HEK293 (cell line): Measurements from ENCODE around the gene FANCE.

Source experiments
- CTCF ChIA-PET: fragments of 350-600 bp; formaldehyde crosslinking; extraction: SDS; loops from one replicate; lab custom pipeline; 2021; ENCODE audit warnings: antibody characterized with exemption; lab: Yijun Ruan, JAX
- POLR2A ChIA-PET: fragments of 300-600 bp; formaldehyde crosslinking; extraction: SDS; loops from one replicate; lab custom pipeline; 2020; ENCODE audit warnings: antibody characterized with exemption, inconsistent platforms; lab: Yijun Ruan, JAX
- H3K27ac ChIP-seq: fragments of 200-500 bp; sonication (Bioruptor generic); 2 replicates; pipeline ENCODE4 v1.5.1; 2014; ENCODE audit warnings: low read depth, low read length, control low read depth, inconsistent platforms; ENCODE audit errors: extremely low read depth
- H3K36me3 ChIP-seq, 2 experiments: fragments of 200-500 bp in 1 of 2; sonication (Bioruptor generic) in 1 of 2; 1 replicate in 1 of 2; 2 replicates in 1 of 2; pipeline ENCODE4 v1.5.1; 2014 to 2017; ENCODE audit warnings: inconsistent platforms in 2 of 2, low read length in 2 of 2; ENCODE audit not compliant: control insufficient read depth in 2 of 2, insufficient read depth in 1 of 2
- H3K4me1 ChIP-seq: fragments of 200-500 bp; sonication (Bioruptor generic); 2 replicates; pipeline ENCODE4 v1.5.1; 2014; ENCODE audit warnings: mild to moderate bottlenecking, low read length, inconsistent platforms; ENCODE audit not compliant: control insufficient read depth, insufficient read depth
- H3K4me3 ChIP-seq: 2 replicates; pipeline ENCODE4 v1.5.1; 2011; ENCODE audit warnings: low read depth, mild to moderate bottlenecking, control low read depth, low read length, moderate library complexity
- H3K9me3 ChIP-seq: fragments of 200-500 bp; sonication (Bioruptor generic); 2 replicates; pipeline ENCODE4 v1.5.1; 2014; ENCODE audit warnings: low read depth, low read length, inconsistent platforms; ENCODE audit not compliant: control insufficient read depth, insufficient read depth
- GLI4 ChIP-seq: fragments of 450-650 bp; formaldehyde crosslinking; IDR thresholded peaks from 2 replicates; pipeline ENCODE4 v1.5.1; 2016; ENCODE audit warnings: missing biosample characterization, missing genetic modification characterization
- GLIS1 ChIP-seq: fragments of 450-650 bp; formaldehyde crosslinking; IDR thresholded peaks from 2 replicates; pipeline ENCODE4 v1.5.1; 2016; ENCODE audit warnings: missing biosample characterization, missing genetic modification characterization
- GLIS2 ChIP-seq: fragments of 450-650 bp; formaldehyde crosslinking; IDR thresholded peaks from 2 replicates; pipeline ENCODE4 v1.5.1; 2016; ENCODE audit warnings: missing biosample characterization, missing genetic modification characterization
- OVOL3 ChIP-seq: fragments of 450-650 bp; formaldehyde crosslinking; IDR thresholded peaks from 2 replicates; pipeline ENCODE4 v1.5.1; 2016; ENCODE audit warnings: missing biosample characterization, missing genetic modification characterization
- SCRT2 ChIP-seq: fragments of 450-650 bp; formaldehyde crosslinking; IDR thresholded peaks from 2 replicates; pipeline ENCODE4 v1.5.1; 2016; ENCODE audit warnings: missing biosample characterization, missing genetic modification characterization
- SETDB1 ChIP-seq: IDR thresholded peaks from one replicate; pipeline ENCODE4 v1.6.1; 2017; ENCODE audit warnings: mild to moderate bottlenecking, low read length, moderate library complexity, mixed read lengths; ENCODE audit not compliant: insufficient read length
- ZBTB17 ChIP-seq: fragments of 450-650 bp; formaldehyde crosslinking; IDR thresholded peaks from 2 replicates; pipeline ENCODE4 v1.5.1; 2016; ENCODE audit warnings: missing biosample characterization, missing genetic modification characterization
- ZBTB20 ChIP-seq: fragments of 450-650 bp; formaldehyde crosslinking; IDR thresholded peaks from 2 replicates; pipeline ENCODE4 v1.5.1; 2016; ENCODE audit warnings: missing biosample characterization, missing genetic modification characterization
- ZBTB21 ChIP-seq: fragments of 450-650 bp; formaldehyde crosslinking; IDR thresholded peaks from 2 replicates; pipeline ENCODE4 v1.5.1; 2017; ENCODE audit warnings: missing biosample characterization, missing genetic modification characterization
- ZBTB48 ChIP-seq: fragments of 450-650 bp; formaldehyde crosslinking; IDR thresholded peaks from 2 replicates; pipeline ENCODE4 v1.5.1; 2016; ENCODE audit warnings: missing biosample characterization, missing genetic modification characterization
- ZEB2 ChIP-seq: fragments of 450-650 bp; formaldehyde crosslinking; IDR thresholded peaks from 2 replicates; pipeline ENCODE4 v1.5.1; 2016; ENCODE audit warnings: missing biosample characterization, missing genetic modification characterization
- ZIC2 ChIP-seq: fragments of 450-650 bp; formaldehyde crosslinking; IDR thresholded peaks from 2 replicates; pipeline ENCODE4 v1.5.1; 2016; ENCODE audit warnings: missing biosample characterization, missing genetic modification characterization
- ZNF132 ChIP-seq: fragments of 450-650 bp; formaldehyde crosslinking; IDR thresholded peaks from 2 replicates; pipeline ENCODE4 v1.5.1; 2017; ENCODE audit warnings: missing biosample characterization, missing genetic modification characterization, borderline replicate concordance
- ZNF302 ChIP-seq: fragments of 450-650 bp; formaldehyde crosslinking; IDR thresholded peaks from 2 replicates; pipeline ENCODE4 v1.5.1; 2016; ENCODE audit warnings: missing biosample characterization, missing genetic modification characterization, low read depth
- ZNF366 ChIP-seq: fragments of 450-650 bp; formaldehyde crosslinking; conservative IDR thresholded peaks from 2 replicates; pipeline ENCODE4 v1.5.1; 2016; ENCODE audit warnings: missing biosample characterization, missing genetic modification characterization
- ZNF404 ChIP-seq: fragments of 450-650 bp; formaldehyde crosslinking; IDR thresholded peaks from 2 replicates; pipeline ENCODE4 v1.5.1; 2017; ENCODE audit warnings: missing biosample characterization, missing genetic modification characterization
- ZNF416 ChIP-seq: fragments of 450-650 bp; formaldehyde crosslinking; IDR thresholded peaks from 2 replicates; pipeline ENCODE4 v1.5.1; 2016; ENCODE audit warnings: missing biosample characterization, missing genetic modification characterization
- ZNF433 ChIP-seq: fragments of 450-650 bp; formaldehyde crosslinking; IDR thresholded peaks from 2 replicates; pipeline ENCODE4 v1.5.1; 2016; ENCODE audit warnings: missing biosample characterization, missing genetic modification characterization, low read depth
- ZNF514 ChIP-seq: fragments of 450-650 bp; formaldehyde crosslinking; IDR thresholded peaks from 2 replicates; pipeline ENCODE4 v1.5.1; 2016; ENCODE audit warnings: missing biosample characterization, missing genetic modification characterization
- ZNF548 ChIP-seq: fragments of 450-650 bp; formaldehyde crosslinking; IDR thresholded peaks from 2 replicates; pipeline ENCODE4 v1.5.1; 2016; ENCODE audit warnings: missing biosample characterization, missing genetic modification characterization
- ZNF571 ChIP-seq: fragments of 450-650 bp; formaldehyde crosslinking; IDR thresholded peaks from 2 replicates; pipeline ENCODE4 v1.5.0; 2017; ENCODE audit warnings: missing biosample characterization, missing genetic modification characterization
- ZNF585B ChIP-seq: fragments of 450-650 bp; formaldehyde crosslinking; IDR thresholded peaks from 2 replicates; pipeline ENCODE4 v1.5.1; 2016; ENCODE audit warnings: missing biosample characterization, missing genetic modification characterization
- ZNF600 ChIP-seq: fragments of 450-650 bp; formaldehyde crosslinking; IDR thresholded peaks from 2 replicates; pipeline ENCODE4 v1.5.1; 2016; ENCODE audit warnings: missing biosample characterization, missing genetic modification characterization
- ZNF621 ChIP-seq: fragments of 450-650 bp; formaldehyde crosslinking; IDR thresholded peaks from 2 replicates; pipeline ENCODE4 v1.5.1; 2017; ENCODE audit warnings: missing biosample characterization, missing genetic modification characterization
- ZNF629 ChIP-seq: fragments of 450-650 bp; formaldehyde crosslinking; IDR thresholded peaks from 2 replicates; pipeline ENCODE4 v1.5.1; 2017; ENCODE audit warnings: missing biosample characterization, missing genetic modification characterization
- ZNF658 ChIP-seq: fragments of 450-650 bp; formaldehyde crosslinking; IDR thresholded peaks from 2 replicates; pipeline ENCODE4; 2016; ENCODE audit warnings: missing biosample characterization, missing genetic modification characterization
- ZNF670 ChIP-seq: fragments of 450-650 bp; formaldehyde crosslinking; IDR thresholded peaks from 2 replicates; pipeline ENCODE4 v1.5.1; 2016; ENCODE audit warnings: missing biosample characterization, missing genetic modification characterization, low read depth
- ZNF785 ChIP-seq: fragments of 450-650 bp; formaldehyde crosslinking; IDR thresholded peaks from 2 replicates; pipeline ENCODE4 v1.5.1; 2016; ENCODE audit warnings: missing biosample characterization, missing genetic modification characterization
- ZSCAN30 ChIP-seq: fragments of 450-650 bp; IDR thresholded peaks from 2 replicates; pipeline ENCODE4 v1.5.1; 2018; ENCODE audit warnings: missing biosample characterization, mild to moderate bottlenecking, missing genetic modification characterization, moderate library complexity
- TF ChIP-seq, protein P1 (sequence below): fragments of 450-650 bp; formaldehyde crosslinking; IDR thresholded peaks from 2 replicates; pipeline ENCODE4 v1.5.1; 2017; ENCODE audit warnings: missing biosample characterization, missing genetic modification characterization
- TF ChIP-seq, protein P2 (sequence below): fragments of 450-650 bp; formaldehyde crosslinking; IDR thresholded peaks from 2 replicates; pipeline ENCODE4 v1.5.1; 2016; ENCODE audit warnings: missing biosample characterization, missing genetic modification characterization
- TF ChIP-seq, protein P3 (sequence below): fragments of 450-650 bp; formaldehyde crosslinking; IDR thresholded peaks from 2 replicates; pipeline ENCODE4 v1.5.1; 2016; ENCODE audit warnings: missing biosample characterization, missing genetic modification characterization, borderline replicate concordance

The FANCE gene

DNA sequence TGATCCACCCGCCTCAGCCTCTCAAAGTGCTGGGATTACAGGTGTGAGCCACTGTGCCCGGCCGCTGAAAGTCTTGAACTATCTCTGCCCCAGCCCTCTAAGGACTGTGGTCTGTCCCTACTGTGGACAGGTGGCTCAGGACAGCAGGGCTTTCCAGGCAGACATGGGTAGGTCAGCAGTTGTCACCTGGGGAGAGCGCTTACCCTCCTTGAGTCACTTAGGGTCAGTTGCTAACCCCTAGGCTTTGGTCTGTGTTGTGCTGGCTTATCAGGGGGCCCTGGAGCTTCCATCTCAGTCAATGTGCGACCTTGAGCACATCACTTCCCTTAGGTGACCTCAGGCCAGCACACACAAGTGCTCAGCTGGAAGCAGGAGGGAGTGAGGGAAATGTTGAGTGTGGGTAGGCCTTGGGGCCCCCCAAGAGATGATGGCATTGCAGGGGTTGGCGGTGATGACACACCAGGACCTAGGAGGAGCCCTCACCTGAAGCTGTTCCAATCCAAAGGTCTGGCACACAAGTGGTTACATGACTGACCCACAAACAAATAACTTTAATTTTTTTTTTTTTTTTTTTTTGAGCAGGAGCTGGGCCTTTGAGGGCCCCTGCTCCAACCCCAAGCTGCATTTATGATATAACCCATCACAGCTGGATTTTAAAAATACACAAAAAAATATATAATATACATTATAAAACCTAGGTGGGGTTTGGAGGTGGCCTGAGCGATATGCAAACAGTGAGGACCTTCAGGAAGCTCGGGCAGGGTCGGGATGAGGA is 21.1 kb downstream of the FANCE start:
- POLR2A ChIA-PET: interaction anchor here (0.6 to 9.5 kb wide), 14 partner anchors 12 to 1059 kb away, joined by 3 to 198 read pairs (median 5); partner anchors contain the start of gene TEAD3
- TF ChIP-seq ZNF366 (tag by site-specific recombination) (no peak), ZNF302 (tag by site-specific recombination) (no peak), ZEB2 (tag by site-specific recombination) (0 out of 2 replicates have a peak, but pooled peaks have one; percentile 1), SETDB1 (no peak), ZBTB48 (tag by site-specific recombination) (peak; percentile 50; the same call in 1 of the 2 replicates), GLI4 (no peak), OVOL3 (tag by site-specific recombination) (no peak), ZBTB20 (tag by site-specific recombination) (no peak), ZNF548 (tag by site-specific recombination) (no peak), ZNF433 (tag by site-specific recombination) (no peak), ZNF629 (no peak), ZNF571 (no peak), ZNF416 (tag by site-specific recombination) (no peak), ZNF585B (no peak), ZNF621 (no peak), ZBTB17 (tag by site-specific recombination) (no peak), ZNF600 (tag by site-specific recombination) (peak; percentile 43), ZSCAN30 (no peak), ZNF658 (tag by site-specific recombination) (no peak), ZNF132 (no peak), ZNF404 (no peak), ZNF785 (no peak), ZNF670 (tag by site-specific recombination) (no peak), ZNF514 (tag by site-specific recombination) (no peak), SCRT2 (tag by site-specific recombination) (no peak), GLIS2 (peak; percentile 78), ZBTB21 (no peak), GLIS1 (tag by site-specific recombination) (peak; percentile 88), ZIC2 (tag by site-specific recombination) (peak; percentile 33; the same call in 1 of the 2 replicates)
- TF ChIP-seq, protein P1, sequence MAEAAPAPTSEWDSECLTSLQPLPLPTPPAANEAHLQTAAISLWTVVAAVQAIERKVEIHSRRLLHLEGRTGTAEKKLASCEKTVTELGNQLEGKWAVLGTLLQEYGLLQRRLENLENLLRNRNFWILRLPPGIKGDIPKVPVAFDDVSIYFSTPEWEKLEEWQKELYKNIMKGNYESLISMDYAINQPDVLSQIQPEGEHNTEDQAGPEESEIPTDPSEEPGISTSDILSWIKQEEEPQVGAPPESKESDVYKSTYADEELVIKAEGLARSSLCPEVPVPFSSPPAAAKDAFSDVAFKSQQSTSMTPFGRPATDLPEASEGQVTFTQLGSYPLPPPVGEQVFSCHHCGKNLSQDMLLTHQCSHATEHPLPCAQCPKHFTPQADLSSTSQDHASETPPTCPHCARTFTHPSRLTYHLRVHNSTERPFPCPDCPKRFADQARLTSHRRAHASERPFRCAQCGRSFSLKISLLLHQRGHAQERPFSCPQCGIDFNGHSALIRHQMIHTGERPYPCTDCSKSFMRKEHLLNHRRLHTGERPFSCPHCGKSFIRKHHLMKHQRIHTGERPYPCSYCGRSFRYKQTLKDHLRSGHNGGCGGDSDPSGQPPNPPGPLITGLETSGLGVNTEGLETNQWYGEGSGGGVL (tag by site-specific recombination): peak; percentile 48; the same call in 1 of the 2 replicates
- TF ChIP-seq, protein P2, sequence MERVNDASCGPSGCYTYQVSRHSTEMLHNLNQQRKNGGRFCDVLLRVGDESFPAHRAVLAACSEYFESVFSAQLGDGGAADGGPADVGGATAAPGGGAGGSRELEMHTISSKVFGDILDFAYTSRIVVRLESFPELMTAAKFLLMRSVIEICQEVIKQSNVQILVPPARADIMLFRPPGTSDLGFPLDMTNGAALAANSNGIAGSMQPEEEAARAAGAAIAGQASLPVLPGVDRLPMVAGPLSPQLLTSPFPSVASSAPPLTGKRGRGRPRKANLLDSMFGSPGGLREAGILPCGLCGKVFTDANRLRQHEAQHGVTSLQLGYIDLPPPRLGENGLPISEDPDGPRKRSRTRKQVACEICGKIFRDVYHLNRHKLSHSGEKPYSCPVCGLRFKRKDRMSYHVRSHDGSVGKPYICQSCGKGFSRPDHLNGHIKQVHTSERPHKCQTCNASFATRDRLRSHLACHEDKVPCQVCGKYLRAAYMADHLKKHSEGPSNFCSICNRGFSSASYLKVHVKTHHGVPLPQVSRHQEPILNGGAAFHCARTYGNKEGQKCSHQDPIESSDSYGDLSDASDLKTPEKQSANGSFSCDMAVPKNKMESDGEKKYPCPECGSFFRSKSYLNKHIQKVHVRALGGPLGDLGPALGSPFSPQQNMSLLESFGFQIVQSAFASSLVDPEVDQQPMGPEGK: peak; percentile 48
- TF ChIP-seq, protein P3, sequence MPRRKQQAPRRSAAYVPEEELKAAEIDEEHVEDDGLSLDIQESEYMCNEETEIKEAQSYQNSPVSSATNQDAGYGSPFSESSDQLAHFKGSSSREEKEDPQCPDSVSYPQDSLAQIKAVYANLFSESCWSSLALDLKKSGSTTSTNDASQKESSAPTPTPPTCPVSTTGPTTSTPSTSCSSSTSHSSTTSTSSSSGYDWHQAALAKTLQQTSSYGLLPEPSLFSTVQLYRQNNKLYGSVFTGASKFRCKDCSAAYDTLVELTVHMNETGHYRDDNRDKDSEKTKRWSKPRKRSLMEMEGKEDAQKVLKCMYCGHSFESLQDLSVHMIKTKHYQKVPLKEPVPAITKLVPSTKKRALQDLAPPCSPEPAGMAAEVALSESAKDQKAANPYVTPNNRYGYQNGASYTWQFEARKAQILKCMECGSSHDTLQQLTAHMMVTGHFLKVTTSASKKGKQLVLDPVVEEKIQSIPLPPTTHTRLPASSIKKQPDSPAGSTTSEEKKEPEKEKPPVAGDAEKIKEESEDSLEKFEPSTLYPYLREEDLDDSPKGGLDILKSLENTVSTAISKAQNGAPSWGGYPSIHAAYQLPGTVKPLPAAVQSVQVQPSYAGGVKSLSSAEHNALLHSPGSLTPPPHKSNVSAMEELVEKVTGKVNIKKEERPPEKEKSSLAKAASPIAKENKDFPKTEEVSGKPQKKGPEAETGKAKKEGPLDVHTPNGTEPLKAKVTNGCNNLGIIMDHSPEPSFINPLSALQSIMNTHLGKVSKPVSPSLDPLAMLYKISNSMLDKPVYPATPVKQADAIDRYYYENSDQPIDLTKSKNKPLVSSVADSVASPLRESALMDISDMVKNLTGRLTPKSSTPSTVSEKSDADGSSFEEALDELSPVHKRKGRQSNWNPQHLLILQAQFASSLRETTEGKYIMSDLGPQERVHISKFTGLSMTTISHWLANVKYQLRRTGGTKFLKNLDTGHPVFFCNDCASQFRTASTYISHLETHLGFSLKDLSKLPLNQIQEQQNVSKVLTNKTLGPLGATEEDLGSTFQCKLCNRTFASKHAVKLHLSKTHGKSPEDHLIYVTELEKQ (tag by site-specific recombination): no peak

More for the DNA sequence above, 21.1 kb downstream of the FANCE start:
- Histone ChIP-seq H3K36me3 (peaks cover 9 to 77% of the 10 kb centered on the region in 2 experiments; a peak in 2 of 3 replicates), H3K9me3 (no peaks in the 10 kb centered on the region), H3K4me3 (no peak overlapping the region), H3K27ac (peak overlapping the region; percentile 32; the same call in 1 of the 2 replicates), H3K4me1 (no peaks in the 10 kb centered on the region)
- CTCF ChIA-PET: interaction anchor here (1.0 to 2.0 kb wide), 3 partner anchors 9 to 180 kb away, joined by 3 to 5 read pairs (median 4); no protein-coding TSS in a partner anchor
